HS-27A (cell line): Measurements from ENCODE around the gene BNC2.
"Not testable (repeated sequence)": the region's sequence is repeated elsewhere in the genome, so short reads cannot be mapped to it uniquely, and the experiment has no call there.

Experiments used
- DNase-seq: peaks from one replicate; pipeline ENCODE4 v3.0.0-alpha.2; 2012; ENCODE audit warnings: low read depth, missing footprints

BNC2 gene

DNA sequence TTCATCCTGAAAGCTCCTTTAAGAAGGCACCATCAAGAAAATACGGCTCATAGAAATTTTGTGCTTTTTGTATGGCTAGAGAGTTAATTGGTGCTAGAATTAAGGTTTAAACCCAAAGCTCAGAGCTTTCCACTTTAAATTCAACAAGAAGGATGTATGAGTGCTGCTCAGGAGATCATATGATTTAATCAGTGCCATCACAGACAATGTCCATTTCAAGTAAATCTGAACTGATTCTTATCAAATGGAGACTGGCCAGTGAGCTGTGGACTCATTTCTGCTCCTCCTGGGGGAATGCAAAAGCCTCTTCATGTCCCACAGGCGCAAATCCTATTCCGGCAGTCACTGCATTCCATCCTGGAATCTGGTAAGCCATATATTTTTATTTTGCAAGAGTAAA is 327.2 kb downstream of the BNC2 start:
- DNase-seq = no peak

DNA sequence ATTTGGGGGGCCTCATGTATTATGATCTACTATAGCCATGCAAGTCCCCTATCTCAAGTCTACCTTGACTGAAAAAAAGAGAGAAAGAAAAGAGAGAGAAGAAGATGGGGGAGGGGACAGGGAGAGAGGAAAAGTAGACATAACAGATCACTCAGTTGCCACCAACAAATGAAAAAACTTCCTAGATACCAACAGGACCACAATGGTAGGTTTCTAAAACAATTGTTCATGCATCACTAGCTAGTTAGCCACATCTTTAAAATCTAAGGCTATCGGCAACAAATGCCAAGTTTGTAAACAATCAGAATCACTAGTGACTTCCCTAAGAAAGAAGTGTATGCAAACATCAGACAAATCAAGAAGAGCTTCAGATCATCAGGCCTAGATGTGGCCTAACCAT is 328.2 kb downstream of the BNC2 start:
- no peak for DNase-seq

DNA sequence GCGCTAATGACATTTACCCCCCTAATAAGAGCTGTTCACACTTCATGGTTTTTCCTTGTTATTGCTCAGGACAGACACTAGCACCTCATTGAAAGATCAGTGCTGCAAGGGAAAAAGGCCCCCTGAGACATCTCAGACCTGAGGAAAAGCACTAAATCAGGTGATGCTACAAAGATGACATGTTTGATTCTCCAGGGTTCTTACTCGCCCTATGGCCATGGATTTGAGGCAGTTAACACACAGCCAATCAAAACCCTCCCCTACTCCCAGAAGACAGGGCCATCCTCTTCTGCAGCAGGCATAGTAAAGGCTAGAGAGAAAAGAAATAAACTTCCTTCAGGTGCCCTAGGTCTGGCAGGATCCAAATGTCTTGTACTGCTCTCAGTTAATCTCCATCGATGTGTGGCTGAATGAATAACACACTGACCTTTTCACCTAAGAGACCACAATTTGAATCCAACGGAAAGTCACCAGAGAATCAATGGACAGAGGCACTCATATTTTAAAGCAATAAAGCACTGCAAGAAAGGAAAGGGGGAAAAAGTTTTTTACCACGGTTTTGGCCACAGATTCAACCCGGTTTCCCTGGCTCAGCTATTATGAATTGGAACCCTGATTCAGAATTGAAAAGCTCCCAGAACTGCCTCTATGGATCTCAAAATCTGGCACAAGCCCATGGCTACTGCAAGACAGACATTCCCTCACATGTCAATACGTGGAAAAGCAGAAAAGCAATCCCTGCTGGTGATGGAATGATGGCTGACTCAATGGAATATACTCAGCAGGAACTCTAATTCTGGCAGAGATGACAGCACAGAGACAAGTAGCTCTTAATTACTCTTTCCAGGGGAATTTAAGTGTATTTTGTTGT is 329.5 kb downstream of the BNC2 start:
- no peak for DNase-seq

DNA sequence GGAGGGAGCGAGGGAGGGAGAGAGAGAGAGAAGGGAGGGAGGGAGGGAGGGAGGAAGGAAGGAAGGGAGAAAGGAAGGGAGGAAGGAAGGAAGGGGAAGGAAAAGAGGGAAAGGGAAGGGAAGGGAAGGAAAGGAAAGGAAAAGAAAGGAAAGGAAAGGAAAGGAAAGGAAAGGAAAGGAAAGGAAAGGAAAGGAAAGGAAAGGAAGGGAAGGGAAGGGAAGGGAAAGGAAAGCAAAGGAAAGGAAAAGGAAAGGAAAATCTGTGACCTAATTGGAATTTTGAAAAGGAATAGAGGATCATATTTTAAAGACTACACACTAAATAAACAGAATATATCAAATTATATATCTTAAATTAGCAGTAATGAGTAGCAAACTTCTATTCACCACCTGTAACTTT is 330.8 kb downstream of the BNC2 start:
- not testable (repeated sequence) for DNase-seq

DNA sequence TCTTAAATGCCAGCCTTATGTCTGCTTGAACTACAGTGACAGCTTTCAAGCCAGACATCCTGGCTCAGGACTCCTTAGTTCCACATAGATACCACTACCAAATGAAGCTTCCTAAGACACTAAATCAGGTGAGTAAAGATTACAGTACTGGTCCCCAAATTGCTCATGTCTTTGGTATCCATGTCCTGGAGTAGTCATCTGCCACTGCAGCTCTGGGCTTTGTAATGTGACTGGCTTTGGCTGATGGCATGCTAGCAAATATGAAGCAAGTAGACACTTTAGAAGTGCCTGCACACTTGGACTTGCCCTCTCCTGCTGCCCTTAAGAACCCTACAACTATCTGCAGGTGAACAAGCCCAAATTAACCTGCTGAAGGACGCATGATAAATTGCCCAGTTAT is 334.9 kb downstream of the BNC2 start:
- DNase-seq = no peak

DNA sequence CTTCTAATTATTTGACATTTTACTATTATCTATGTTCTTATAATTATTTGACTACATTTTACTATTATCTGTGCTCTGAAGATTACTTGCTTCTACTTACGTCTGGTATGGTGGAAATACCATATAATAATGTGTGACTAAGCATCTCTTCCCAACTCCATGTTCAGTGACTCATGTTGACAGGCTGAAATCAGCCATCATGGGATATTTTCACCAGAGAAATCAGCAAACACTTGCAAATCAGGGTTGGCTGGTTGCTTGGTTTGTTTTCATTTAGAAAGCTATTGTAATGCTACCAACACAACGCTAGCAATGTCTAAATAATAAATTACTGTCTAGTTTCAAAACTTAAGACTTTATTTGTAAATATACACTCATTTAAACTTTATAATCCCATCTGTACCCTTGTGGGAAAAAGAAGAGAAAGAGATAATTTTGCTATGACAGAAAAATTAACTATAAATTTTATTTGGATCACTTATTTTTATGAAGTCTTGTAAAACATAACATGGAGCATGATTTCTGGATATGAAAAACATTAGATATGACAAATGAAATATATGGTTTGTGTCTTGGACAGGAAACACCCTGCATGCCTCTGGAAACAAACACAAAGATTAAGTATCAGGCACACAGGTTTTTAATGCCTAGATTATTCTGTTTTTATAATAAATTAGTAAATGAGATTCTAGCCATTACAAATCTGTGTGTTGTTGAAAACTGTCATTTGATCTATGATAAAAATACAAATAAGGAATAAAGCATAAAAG is 337.6 kb downstream of the BNC2 start:
- no peak for DNase-seq

DNA sequence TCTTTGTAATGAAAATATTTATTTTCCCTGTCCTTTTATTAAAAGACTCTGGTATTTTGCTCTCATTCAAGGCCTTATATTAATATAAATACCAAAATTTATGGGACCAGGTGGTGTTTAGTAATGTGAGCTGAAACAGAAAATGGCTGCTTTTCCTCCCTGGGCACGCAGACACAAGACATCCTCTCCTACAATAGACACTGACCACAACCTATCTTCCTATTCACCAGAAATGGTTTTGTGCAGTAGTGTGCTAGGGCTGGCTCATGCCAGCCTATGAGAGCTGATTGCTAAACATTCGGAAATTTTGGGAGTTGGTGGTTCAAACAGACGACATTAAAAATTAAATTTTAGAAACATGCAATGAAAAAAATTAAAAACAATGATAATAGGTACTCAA is 338.2 kb downstream of the BNC2 start:
- DNase-seq = no peak

DNA sequence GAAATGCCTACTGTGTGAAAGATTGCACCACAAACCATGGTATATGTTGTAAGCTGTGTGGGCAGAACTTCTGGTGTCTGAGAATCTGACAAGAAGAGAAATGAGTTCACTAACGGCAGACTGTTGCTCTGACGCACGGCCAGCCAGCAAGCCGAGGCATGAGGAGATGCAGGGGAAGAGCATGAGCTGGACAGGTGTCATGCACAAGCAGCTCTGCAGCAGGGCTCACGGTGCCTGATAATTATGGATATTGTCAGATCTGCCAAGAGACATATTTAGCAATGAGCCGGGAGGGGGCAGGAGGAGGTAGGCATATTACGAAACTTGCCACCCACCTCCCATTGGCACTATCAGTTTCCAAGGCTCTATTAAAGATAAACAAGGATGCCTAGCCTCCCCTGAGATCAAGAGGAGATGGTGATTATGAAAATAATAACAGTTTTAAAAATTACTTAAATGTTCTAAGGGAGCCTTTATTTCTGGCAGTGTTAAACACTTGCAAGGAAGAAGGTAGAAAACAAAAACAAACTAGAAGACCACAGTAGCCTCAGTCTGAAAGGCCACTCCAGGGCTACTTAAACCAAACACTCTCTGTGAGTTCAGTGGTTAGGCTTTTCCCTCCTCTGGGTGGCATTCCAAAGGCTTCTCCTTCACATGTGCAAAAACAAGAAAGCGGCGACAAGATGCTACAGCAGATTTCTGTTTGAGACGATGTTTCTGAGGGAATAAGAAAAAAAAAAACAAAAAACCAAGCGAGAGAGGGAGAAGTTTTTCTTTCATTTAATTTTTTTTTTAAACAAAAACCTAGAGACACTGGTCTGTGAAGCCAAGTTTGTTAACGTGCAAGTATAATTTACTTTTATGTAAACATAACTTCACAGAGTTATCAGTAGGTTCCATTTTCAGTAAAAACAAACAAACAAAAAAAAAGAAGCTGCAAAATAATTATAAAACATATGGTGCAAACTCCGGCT is 339.5 kb downstream of the BNC2 start:
- no peak for DNase-seq

DNA sequence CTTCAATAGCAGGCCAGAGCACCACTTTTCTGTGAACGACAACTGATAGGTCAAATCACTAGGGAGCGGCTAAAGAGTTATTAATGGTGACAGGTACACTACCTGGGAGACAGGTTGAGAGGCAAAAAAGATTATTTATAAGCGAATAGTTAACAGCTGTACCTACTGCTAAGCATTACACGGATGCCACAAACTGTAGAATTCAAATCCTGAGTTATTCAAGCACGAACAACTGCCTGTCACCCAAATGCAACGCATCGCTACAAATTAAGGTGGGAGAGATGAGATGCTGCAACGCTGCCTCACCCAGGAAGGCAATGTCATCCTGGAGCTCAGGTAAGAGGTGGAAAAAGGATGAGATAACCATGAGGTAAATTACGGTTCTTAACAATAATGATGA is 342.9 kb downstream of the BNC2 start:
- no peak for DNase-seq

DNA sequence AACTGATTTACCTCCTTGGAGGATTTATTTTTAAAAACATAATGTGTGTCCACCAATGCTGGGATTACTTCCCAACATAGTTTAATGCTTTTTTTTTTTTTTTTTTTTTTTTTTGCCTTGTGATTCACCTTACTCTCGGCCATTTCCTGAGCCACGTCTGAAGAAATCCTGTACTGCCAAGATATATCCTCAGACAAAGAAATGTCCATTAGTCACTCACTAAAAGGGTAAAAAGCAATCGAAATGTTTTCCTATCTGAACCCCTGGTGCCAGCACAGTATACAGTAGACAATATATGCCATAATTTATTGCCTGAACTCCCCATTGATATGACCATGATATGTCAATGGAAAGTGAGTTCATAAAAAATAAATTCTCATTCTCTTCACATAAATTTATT is 344.1 kb downstream of the BNC2 start:
- no peak for DNase-seq

DNA sequence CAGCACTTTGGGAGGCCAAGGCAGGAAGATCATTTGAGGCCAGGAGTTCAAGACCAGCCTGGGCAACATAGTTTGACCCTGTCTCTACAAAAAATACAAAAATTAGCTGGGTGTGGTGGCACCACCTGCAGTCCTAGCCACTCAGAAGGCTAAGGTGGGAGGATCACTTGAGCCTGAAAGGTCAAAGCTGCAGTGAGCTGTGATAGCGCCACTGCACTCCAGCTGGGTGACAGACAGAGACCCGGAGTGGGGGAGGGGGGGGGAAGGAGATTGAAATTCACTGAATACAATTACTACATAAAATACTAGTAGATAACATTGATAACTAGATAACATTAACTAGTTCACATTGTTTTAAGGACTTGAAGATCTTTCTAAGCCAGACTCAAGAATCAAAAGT is 345.6 kb downstream of the BNC2 start:
- no peak for DNase-seq

DNA sequence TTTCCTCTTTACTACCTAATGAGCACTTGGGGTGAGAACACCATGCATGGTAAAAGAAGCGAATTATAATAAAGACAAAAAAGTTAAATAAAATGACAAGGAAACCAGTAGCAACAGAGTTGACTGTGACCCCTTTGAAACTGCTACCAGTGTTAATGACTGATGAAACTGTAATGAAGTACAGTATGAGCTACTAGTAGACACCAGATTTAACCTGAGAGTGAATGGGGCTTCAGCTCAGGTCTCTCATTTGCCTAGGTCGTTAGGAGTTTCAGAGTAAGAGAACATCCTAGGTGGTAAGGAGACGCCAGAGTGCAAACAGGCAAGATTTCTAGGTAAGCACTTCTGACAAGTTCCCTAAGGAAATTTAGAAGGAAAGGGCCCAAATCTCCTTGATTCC is 346.4 kb downstream of the BNC2 start:
- DNase-seq = no peak

DNA sequence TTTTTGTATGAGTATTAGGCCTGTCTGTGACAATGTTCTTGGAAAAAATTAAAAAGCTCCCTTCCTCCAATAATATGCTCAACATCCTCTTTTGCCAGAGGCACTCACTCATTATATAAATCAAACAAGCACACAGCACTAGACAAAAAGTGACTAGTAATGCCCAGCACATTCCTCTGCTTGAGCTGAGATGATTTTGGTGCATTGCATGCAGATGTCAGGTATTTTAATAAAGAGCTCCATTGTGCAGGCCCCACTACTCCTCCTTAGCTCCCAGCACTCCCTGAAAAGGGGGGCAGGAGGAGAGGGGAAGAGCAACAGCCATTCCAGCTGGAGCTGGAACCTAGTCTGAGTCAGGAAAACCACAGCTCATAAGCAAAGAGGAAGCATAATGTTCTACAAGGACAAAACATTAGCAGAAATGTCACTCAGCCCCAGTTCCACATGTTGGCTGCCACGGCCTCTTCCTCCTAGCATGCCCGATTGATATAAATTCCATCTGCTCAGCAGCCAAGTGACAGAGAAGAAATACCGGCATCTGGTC is 348.5 kb downstream of the BNC2 start:
- no peak for DNase-seq

DNA sequence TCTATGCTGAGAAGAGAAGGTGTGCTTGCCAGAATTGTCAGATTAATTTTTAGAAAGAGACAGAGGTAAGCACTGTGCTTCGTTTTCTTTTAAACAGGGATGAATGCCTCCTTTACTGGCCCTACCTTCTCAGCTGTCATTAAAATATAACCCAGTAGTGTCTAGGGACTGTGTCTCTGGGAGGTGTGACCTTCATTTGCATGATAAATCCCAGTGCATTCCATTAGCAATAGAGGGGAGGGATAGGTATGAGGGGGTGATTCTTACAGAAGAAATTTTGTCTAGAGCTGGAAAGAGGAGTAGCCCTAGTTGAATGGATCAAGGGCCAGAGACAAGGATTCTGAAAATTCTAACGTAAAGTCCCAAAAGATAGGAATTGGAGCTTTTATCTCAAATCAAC is 351.5 kb downstream of the BNC2 start:
- no peak for DNase-seq

DNA sequence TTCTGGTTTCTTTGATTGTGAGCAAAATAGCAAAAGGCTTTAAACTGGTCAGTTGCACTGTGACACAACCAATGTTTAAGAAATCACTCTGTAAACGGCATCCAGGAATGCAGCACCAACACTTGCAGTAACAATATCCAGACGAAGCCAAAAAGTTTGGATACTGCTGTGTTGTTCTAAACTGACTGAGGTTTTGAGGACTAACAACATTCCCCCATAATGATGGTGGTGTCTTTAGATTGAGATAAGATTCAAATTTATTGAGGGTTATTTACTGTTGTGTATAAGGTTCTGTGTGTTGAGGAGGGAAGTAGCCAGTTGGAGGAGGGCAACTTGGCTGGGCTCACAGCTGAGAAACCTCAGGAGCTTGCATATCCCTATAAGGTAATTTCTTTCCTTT is 353.6 kb downstream of the BNC2 start:
- no peak for DNase-seq

DNA sequence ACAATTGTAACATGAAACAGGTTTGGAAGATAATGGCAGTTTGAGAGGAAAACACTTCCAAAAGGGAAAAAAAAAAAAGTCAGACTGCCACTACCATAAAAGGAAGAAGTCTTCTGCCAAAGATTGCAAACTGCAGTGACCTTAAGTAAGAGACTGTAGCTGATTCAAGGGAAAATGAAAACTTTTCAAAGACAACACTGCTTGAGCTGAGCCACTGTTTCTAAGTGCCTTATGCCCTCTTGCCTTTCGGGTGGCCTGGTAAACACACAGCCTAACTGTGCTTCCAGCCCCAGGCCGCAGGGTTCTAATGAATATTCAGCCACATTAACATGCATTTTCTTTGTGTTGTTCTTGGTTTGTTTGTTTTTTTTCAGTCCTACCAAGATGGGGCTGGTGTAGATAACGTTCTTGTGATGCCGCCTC is 354.6 kb downstream of the BNC2 start:
- DNase-seq = no peak

DNA sequence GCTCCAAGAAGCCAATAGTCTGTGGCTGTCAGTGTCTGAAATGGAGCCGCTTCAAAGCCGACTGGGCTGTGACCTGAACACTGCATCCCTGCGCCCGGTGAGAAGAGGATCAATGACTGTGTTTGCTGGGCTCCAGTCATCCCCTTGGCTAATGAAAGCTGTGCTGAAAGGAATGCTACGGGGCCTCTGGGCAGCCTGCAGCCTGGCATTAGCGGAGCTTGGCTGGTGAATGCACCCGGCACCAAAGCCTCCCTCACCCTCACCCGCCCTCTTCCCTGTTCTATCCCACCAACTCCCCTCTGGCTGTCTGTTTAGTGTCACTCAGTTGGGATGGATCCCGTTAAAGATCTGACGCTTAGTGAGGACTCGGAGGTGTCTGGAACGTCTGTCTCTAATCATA is 355.3 kb downstream of the BNC2 start:
- DNase-seq = no peak

DNA sequence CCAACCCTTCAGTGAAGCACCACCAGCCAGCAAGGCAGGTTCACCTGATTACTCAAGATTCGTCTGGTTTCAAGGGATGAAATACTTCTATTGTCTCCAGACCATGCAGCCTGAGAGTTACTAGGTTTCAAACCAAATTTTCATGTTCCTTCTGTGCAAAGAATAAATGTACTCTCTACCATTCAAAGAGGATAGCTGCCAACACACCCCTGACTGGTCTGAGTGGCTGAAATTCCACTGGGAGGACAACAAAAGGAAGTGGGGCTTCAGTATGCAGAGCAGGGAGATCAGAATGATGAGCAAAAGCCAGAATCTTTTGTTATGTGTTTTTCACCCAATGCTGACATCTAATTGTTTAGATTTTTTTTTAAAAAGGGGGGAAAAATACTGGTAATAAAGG is 356.3 kb downstream of the BNC2 start:
- DNase-seq = no peak

DNA sequence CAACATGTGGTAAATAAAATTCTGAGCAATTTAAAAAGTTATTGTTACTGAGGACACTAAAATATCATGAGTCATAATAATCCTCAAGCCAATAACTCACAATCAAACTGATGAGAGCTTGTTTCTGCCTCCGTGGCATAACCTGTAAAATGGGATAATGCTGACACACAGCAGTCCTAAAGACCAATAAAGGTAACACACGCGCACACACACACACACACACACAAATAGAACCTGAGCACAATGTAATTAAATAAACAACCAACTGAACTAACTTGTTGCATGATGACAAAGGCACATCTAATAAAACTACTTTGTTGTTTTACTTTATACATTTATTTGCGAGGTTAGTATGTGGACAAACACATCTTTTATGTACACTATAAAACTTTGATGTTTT is 358.2 kb downstream of the BNC2 start:
- no peak for DNase-seq

DNA sequence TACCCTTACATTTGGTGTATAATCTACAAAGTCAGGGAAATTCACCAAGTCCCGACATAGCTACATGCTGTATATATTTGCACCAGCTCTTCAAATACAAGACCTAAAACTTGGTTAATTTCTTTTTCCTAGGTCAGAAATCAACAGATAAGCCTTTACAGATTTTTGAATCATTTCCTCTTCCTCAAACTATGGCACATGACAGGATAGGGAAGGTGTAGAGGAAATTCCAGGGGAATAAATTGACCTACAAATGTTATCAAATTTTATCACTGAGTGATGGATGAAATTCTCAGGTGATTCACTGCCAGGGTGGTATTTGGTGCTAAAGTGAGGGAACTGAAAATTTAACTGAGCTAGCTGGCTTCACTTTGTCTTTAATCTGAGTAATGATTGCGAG is 360.0 kb downstream of the BNC2 start:
- no peak for DNase-seq

DNA sequence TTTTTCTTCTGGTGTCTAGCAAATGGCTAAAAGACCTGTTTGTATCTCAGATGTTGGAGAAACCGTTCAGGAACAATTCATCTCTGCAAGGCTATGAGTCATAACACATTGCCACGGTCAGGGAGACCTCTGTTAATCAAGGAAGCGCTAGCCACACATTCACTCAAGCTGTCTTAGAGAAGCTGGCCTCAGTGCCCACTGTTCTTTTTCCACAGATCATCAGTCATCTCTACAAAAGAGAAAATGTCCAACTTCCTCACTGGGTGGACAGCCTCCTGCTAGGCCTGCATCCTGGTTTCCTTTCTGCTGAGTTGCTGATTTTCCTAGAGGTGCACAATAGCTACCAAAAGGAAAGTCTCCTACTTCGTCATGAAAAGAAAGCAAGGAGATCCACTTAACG is 360.5 kb downstream of the BNC2 start:
- no peak for DNase-seq

DNA sequence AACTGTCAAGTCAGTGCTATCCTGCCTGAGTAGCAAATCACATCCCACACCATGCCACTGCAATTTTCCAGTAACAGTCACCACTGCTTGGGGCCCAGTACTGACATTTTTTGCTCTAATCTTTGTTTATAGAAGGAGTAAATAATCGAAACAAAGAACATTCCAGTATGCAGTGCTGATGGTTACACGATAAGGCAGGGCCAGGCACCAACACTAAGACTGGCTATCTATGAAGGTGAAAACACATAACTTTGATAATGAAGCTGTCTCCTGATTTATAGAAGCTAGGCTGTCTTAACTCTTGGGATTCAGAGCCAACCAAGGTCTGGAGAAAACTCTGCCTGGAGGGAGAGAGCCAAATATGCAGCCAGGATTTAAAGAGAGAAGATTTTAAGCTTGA is 365.3 kb downstream of the BNC2 start:
- no peak for DNase-seq
